HG02610 (cell line): ENCODE data around the gene ATXN1.

Experiments
- ATAC-seq: cut with Tn5 transposase; IDR thresholded peaks from one replicate; pipeline ENCODE4 v1.9.1; 2021; ENCODE audit warnings: mild to moderate bottlenecking, moderate library complexity; ENCODE audit not compliant: unreplicated experiment

ATXN1 gene

DNA sequence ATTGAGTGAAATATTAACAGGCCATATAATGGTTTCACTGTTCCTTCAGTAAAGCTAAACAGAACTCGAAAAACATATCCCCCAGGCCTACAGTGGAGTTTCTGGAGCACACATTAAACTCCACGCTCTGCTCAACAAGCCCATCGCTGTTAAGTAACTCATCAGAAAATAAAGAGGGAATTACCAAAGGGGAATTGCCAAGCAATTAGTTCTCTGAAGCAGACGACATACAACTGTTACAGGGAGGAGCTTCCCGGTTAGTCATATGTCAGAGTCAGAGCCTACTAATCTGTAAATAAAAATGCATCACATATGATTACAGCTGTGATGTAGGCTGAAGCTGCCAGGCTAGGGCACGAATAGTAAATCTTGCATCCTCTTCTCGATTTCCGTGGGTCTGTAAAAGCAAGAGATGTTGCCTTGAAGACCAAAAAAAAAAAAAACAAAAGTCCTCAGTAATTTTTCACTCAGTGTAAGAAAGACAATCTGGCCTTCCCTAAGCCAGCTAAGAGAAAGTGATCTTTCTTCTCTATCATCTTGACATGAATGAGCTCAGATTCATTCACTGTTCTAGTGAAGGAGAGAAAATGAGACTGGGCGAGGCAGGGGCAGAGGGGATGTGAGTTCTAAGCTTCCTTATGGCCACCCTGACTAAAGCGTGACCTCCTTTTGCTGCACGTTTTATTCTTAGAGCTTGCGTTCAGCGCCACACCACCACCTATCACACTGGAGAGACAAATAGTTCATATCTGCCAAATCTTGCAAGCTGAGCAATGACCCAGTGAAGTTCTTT is 13.8 kb downstream of the ATXN1 start:
- ATAC-seq, result no peak

DNA sequence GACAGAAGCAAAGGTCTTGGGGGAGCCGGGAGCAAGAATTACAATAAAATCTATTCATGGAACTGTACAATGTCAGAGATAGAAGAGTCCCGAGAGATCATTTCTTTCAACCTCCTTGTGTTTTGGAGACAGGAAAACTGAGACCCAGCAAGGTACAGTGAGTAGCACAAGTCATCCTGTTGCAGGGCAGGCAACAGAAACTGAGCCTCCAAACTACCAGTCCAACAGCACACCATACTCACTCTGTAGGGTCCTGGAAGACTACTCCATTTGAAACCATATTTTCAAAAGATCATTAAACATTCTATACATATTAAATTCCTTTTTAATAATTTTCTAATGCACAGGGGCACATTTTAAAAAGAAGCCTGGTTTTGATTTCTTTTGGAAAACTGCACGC is 14.4 kb downstream of the ATXN1 start:
- ATAC-seq, result no peak

DNA sequence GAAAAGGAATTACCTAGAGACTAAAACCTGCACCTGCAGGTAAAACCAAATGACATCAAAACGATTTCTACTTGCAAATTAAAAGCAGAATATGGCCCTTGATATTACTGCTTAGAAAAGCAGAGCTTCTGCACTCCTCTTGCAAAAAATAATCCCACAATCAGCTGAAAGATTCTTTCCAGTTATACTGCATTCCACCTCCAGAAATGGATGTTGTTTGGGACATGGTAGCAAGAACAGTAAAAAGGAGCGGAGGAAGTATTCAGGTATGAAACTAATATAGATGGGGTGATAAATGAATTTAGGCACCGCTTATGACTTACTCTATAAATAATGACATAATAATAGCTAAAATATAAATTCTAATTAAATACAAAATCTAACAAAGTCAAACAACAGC is 14.9 kb downstream of the ATXN1 start:
- no peak for ATAC-seq

GRCh38 chr6:16743664-16744210 is 17.5 kb downstream of the ATXN1 start:
- no peak for ATAC-seq

- ATAC-seq, result no peak
These were observed 19.1 kb downstream of the ATXN1 start for GRCh38 chr6:16742116-16742515.

DNA sequence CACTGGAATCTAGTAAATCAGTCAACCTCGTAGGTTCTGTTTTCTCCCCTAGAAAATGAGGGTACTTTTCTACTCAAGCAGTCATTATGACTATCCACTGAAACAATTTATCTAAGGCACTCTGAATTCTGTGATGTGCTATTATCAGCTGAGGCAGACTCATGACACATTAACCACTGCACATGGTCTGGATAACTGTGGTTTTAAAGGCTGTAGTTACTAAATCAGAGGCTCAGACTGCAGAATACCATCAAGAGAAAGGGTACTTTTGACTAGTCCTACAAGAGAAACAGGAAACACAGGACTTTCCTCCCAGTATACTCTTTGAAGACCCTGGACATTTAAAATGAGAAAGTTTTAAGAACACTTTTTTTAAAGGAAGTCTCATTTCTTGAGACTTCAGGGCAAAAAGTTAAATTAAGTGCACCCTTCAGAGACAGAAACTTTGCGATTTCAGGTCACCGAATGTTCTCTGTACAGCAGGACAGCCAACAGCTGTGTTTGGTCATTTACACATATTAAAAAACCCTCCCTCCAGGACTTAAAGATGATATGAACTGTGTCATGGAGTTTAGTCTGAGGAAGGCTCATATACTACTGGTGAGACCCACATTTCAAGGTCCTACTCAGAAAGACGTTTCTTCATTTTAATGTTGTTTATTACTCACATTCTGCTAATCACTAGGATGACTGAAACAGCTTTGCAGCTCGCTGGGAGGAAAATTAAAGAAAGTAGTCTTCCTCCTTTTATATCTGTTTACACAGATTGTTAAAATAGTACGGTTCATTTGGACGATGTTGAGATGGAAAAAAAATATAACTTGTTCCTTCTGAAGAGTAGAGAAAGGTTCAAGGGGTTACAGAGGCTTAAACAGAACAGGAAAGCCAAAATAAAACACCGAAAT is 19.9 kb downstream of the ATXN1 start:
- ATAC-seq, result peak; percentile 88

- ATAC-seq, result no peak
These were observed 21.2 kb downstream of the ATXN1 start for GRCh38 chr6:16740097-16740496.

GRCh38 chr6:16739329-16739801 is 21.9 kb downstream of the ATXN1 start:
- no peak for ATAC-seq

- ATAC-seq, result no peak
These were observed 23.3 kb downstream of the ATXN1 start for GRCh38 chr6:16737925-16738324.

GRCh38 chr6:16736856-16737775 is 24.1 kb downstream of the ATXN1 start:
- no peak for ATAC-seq

DNA sequence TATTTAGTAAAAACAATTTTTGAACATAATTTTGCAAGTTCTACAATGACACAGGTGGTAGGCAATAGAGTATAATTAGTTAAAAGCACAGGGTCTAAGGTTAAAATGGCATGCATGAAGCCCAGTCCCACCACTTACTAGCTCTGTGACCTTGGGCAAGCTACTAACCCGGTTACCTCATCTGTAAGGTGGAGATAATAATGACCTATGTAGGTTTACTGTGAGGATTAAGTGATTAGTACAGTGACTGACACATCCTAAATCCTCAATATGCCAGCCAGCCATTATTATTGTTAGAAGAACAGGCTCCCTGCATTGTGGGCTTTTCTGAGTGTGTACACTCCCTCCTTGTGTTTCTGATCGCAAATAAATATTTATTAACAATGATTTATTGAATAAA is 26.2 kb downstream of the ATXN1 start:
- no peak for ATAC-seq

- ATAC-seq, result no peak
These were observed 28.2 kb downstream of the ATXN1 start for GRCh38 chr6:16733085-16733484.

DNA sequence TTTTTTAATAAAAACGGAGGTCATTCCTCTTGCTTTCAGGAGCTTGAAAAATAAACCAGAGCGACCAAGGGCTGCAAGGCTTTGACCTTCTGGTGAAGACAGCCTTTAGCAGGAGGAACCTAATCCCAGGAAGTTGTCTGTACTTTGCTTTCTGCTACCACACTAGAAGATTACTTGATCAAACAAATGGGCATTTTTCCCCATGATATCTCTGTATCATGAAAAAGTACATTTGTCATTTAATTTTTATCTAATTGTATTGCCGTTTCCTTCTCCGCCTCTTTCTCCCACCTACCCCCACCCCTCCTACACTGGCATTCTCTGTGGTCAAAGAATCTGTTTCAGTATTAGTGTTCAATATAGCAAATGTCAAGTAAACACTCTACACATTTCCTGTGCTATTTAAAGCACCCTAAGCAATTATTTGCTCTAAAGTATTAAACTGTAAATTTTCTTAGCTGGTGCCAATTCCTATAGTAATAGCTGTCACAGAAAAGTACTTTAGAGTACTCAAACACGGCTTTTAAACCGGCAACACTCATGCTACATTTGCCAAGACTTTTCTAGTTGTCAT is 29.7 kb downstream of the ATXN1 start:
- ATAC-seq, result peak; percentile 97

GRCh38 chr6:16730738-16731477 is 30.4 kb downstream of the ATXN1 start:
- ATAC-seq, result no peak

DNA sequence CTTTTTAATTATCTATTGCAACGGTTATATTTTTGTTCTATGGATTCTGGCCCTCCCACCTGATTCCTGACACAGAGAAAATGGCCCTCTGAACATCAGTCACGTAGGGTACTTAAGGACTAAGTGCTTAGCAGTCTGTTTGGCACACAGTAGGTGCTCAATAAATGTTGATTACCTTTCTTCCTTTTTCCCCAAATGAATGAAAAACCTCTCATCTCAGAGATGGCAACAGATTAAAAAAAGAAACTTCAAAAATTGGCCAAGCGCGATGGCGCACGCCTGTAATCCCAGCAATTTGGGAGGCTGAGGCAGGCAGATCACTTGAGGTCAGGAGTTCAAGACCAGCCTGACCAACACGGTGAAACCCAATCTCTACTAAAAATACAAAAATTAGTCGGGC is 31.5 kb downstream of the ATXN1 start:
- ATAC-seq, result no peak

- ATAC-seq, result no peak
These were observed 32.0 kb downstream of the ATXN1 start for GRCh38 chr6:16729183-16729691.

DNA sequence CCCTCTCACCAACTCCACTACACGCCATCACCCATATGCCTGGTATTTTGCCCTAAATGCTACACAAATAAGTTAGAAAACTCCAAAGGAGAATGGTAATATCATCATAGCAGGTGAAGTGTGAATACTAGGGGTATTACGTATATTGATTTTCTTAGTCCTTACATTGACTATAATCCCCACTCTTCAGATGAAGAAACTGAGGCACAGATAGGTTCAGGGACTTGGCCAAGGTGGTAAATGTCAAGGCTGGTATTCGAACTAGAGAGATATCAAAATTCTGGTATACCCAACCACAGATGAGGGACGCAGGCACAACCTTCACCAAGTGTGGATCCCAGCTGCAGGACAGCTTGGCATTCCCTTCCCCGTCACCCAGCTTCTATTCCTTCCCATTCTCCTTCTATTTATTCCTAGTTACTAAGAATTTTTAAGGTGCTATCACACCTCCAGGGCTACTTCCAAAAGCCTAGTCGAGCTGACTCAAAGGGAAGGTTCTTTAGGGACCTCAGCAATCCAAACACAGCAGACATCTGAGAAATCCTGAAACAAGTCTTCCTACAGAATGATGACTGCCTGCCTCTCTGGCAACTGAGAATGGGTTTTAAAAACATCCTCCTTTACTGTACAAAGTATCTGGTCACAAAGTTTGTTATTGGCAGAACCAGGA is 32.6 kb downstream of the ATXN1 start:
- no peak for ATAC-seq

DNA sequence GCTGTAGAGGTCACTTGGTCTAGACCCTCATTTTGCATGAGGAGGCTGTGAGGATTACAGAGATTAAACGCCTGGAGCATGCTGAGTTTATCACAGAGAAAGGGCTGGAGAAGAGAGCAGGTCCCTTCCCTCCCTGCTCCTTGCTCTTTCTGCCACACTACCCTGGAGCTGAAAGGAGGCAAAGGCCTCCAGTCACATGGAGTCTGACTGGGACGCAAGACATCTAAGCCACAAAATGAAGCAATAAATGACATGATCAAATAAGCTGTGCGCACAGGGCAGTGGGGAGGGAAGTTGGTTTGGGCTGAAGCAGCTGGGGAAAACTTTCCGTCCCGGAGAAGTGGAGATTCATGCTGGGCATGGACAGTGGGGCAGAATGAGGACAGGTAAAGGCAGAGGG is 33.3 kb downstream of the ATXN1 start:
- ATAC-seq, result no peak
